OCI-LY3 (cell line): Measurements from ENCODE around the gene RNF187.

Experiments
- H2AFZ ChIP-seq: fragments of 200-600, 300-600 bp; shearing (Covaris generic); 2 replicates; pipeline ENCODE4 v1.6.0; 2014; ENCODE audit warnings: antibody characterized with exemption, low read depth, low read length
- H3K27ac ChIP-seq: fragments of 200-600, 300-600 bp; sonication (generic); 2 replicates; pipeline ENCODE4 v1.5.1; 2014; ENCODE audit warnings: mild to moderate bottlenecking, low read length, moderate library complexity, mixed read lengths
- H3K27me3 ChIP-seq: fragments of 200-600, 300-600 bp; sonication (generic); 2 replicates; pipeline ENCODE4 v1.6.1; 2014; ENCODE audit warnings: low read depth, low read length, mixed read lengths
- H3K36me3 ChIP-seq: fragments of 200-600, 300-600 bp; sonication (generic); replicated peaks from 2 replicates; pipeline ENCODE3; 2014; ENCODE audit warnings: low read depth, low read length, mixed read lengths
- H3K4me1 ChIP-seq: fragments of 300-600, 200-600 bp; sonication (generic); 2 replicates; pipeline ENCODE4 v1.6.1; 2014; ENCODE audit warnings: low read length, mixed read lengths
- H3K4me2 ChIP-seq: fragments of 200-600, 300-600 bp; sonication (generic); 2 replicates; pipeline ENCODE4 v1.6.1; 2014; ENCODE audit warnings: low read length, mixed read lengths
- H3K4me3 ChIP-seq: fragments of 300-600, 200-600 bp; sonication (generic); 2 replicates; pipeline ENCODE4 v1.5.1; 2014; ENCODE audit warnings: antibody characterized with exemption, mild to moderate bottlenecking, low read length, moderate library complexity
- H3K79me2 ChIP-seq: fragments of 300-600, 200-600 bp; shearing (Covaris generic); 2 replicates; pipeline ENCODE4 v1.6.1; 2014; ENCODE audit warnings: mild to moderate bottlenecking, low read length, mixed read lengths
- H3K9ac ChIP-seq: fragments of 300-600, 200-600 bp; shearing (Covaris generic); 2 replicates; pipeline ENCODE4 v1.6.0; 2014; ENCODE audit warnings: mild to moderate bottlenecking, low read length, moderate library complexity
- H3K9me3 ChIP-seq: fragments of 200-600, 300-600 bp; shearing (Covaris generic); 2 replicates; pipeline ENCODE4 v1.6.1; 2014; ENCODE audit warnings: low read length, mixed read lengths; ENCODE audit not compliant: insufficient read depth
- H4K20me1 ChIP-seq: fragments of 200-600, 300-600 bp; sonication (generic); 2 replicates; pipeline ENCODE4 v1.6.1; 2016; ENCODE audit warnings: low read length, mixed read lengths; ENCODE audit not compliant: insufficient read depth
- CTCF ChIP-seq: fragments of 200-600, 300-600 bp; sonication (generic); IDR thresholded peaks from 2 replicates; pipeline ENCODE4 v1.5.1; 2014; ENCODE audit warnings: antibody characterized with exemption, low read length, low read depth
- EZH2phosphoT487 ChIP-seq: fragments of 200-600 bp; shearing (Covaris generic); IDR thresholded peaks from 2 replicates; pipeline ENCODE4 v1.6.1; 2018; ENCODE audit warnings: antibody characterized with exemption, mixed run types, low read depth

The RNF187 gene

GRCh38 chr1:228488818-228489674 is 1.9 kb downstream of the RNF187 start:
- H3K27me3 ChIP-seq, result no peaks in the 10 kb centered on the region
- peaks cover 41% of the 10 kb centered on the region for H3K79me2 ChIP-seq
- peaks cover 32% of the 10 kb centered on the region for H3K4me1 ChIP-seq
- no peaks in the 10 kb centered on the region for H3K9me3 ChIP-seq
- TF ChIP-seq EZH2phosphoT487 (no peak), CTCF (no peak)
- peak overlapping the region; percentile 93 for H3K4me2 ChIP-seq
- H3K27ac ChIP-seq, result peak overlapping the region; percentile 8; the same call in 1 of the 2 replicates
- peak overlapping the region; percentile 91 for H3K9ac ChIP-seq
- H3K36me3 ChIP-seq, result peaks cover 42% of the 10 kb centered on the region
- H4K20me1 ChIP-seq, result peaks cover 15% of the 10 kb centered on the region
- H2AFZ ChIP-seq, result no peak overlapping the region
- peak overlapping the region; percentile 92 for H3K4me3 ChIP-seq

GRCh38 chr1:228490120-228491078 is 3.2 kb downstream of the RNF187 start:
- H3K27ac ChIP-seq, result peak overlapping the region; percentile 58
- no peaks in the 10 kb centered on the region for H3K9me3 ChIP-seq
- TF ChIP-seq CTCF, result no peak
- no peak for TF ChIP-seq EZH2phosphoT487
- no peaks in the 10 kb centered on the region for H3K27me3 ChIP-seq
- peak overlapping the region; percentile 28; the same call in 1 of the 2 replicates for H3K4me2 ChIP-seq
- H3K79me2 ChIP-seq, result peaks cover 41% of the 10 kb centered on the region
- peaks cover 51% of the 10 kb centered on the region for H3K36me3 ChIP-seq
- H3K4me3 ChIP-seq, result no peak overlapping the region
- peak overlapping the region; percentile 20; the same call in 1 of the 2 replicates for H3K9ac ChIP-seq
- H3K4me1 ChIP-seq, result peaks cover 32% of the 10 kb centered on the region
- peaks cover 18% of the 10 kb centered on the region for H4K20me1 ChIP-seq
- H2AFZ ChIP-seq, result no peak overlapping the region

- peaks cover 25% of the 10 kb centered on the region for H3K4me1 ChIP-seq
- H3K27ac ChIP-seq, result no peak overlapping the region
- peaks cover 64% of the 10 kb centered on the region for H3K36me3 ChIP-seq
- TF ChIP-seq CTCF (no peak), EZH2phosphoT487 (no peak)
- no peaks in the 10 kb centered on the region for H3K9me3 ChIP-seq
- H2AFZ ChIP-seq, result no peak overlapping the region
- H3K79me2 ChIP-seq, result peaks cover 27% of the 10 kb centered on the region
- no peaks in the 10 kb centered on the region for H3K27me3 ChIP-seq
- H3K4me3 ChIP-seq, result no peak overlapping the region
- no peak overlapping the region for H3K9ac ChIP-seq
- H3K4me2 ChIP-seq, result no peak overlapping the region
- peaks cover 15% of the 10 kb centered on the region for H4K20me1 ChIP-seq
These were observed 6.2 kb downstream of the RNF187 start for GRCh38 chr1:228493141-228494043.
